Mesenchymal stem cell (in vitro differentiated cells and primary cell): ENCODE results near the gene TBK1.

Experiments used
- DNase-seq: peaks from one replicate; pipeline ENCODE4 v3.0.0-alpha.2; 2013
- H2AFZ ChIP-seq: one replicate; pipeline ENCODE4 v1.6.1; 2013; ENCODE audit warnings: low read depth, mild to moderate bottlenecking, control low read depth, inconsistent platforms, low read length, moderate library complexity
- H2AK5ac ChIP-seq: 2 replicates; pipeline ENCODE4 v1.6.1; 2013; ENCODE audit warnings: low read length, moderate library complexity, mild to moderate bottlenecking, inconsistent platforms; ENCODE audit not compliant: severe bottlenecking
- H2BK120ac ChIP-seq: one replicate; pipeline ENCODE4 v1.6.1; 2013; ENCODE audit warnings: low read depth, mild to moderate bottlenecking, inconsistent platforms, low read length, moderate library complexity
- H2BK12ac ChIP-seq, 2 experiments: one replicate each; pipeline ENCODE4 v1.6.1; 2013; ENCODE audit warnings: inconsistent platforms in 2 of 2, low read length in 2 of 2, mild to moderate bottlenecking in 2 of 2, moderate library complexity in 2 of 2, control low read depth in 1 of 2
- H2BK15ac ChIP-seq: one replicate; pipeline ENCODE4 v1.6.1; 2013; ENCODE audit warnings: mild to moderate bottlenecking, low read depth, inconsistent platforms; ENCODE audit not compliant: poor library complexity, severe bottlenecking
- H2BK5ac ChIP-seq: 2 replicates; pipeline ENCODE4 v1.6.1; 2013; ENCODE audit warnings: low read depth, mild to moderate bottlenecking, low read length, control low read depth, inconsistent platforms; ENCODE audit not compliant: poor library complexity, severe bottlenecking
- H3K14ac ChIP-seq, 2 experiments: one replicate each; pipeline ENCODE4 v1.6.1; 2013; ENCODE audit warnings: inconsistent platforms in 2 of 2, low read length in 2 of 2, control low read depth in 1 of 2, mild to moderate bottlenecking in 1 of 2, moderate library complexity in 1 of 2
- H3K18ac ChIP-seq, 2 experiments: one replicate each; pipeline ENCODE4 v1.6.1; 2013; ENCODE audit warnings: inconsistent platforms in 2 of 2, low read length in 2 of 2, control low read depth in 1 of 2, low read depth in 1 of 2, mild to moderate bottlenecking in 1 of 2
- H3K23ac ChIP-seq, 2 experiments: one replicate each; pipeline ENCODE4 v1.6.1; 2013; ENCODE audit warnings: inconsistent platforms in 2 of 2, low read length in 2 of 2, mild to moderate bottlenecking in 2 of 2, moderate library complexity in 2 of 2, control low read depth in 1 of 2
- H3K27ac ChIP-seq: 2 replicates; pipeline ENCODE4 v1.5.1; 2013; ENCODE audit warnings: mild to moderate bottlenecking, moderate library complexity, low read length, control low read depth, inconsistent platforms; ENCODE audit not compliant: poor library complexity, severe bottlenecking
- H3K27me3 ChIP-seq, 2 experiments: 2 replicates each; pipeline versions ENCODE4 v1.6.1 to v1.7.0; 2013; ENCODE audit warnings: low read length in 2 of 2, mild to moderate bottlenecking in 2 of 2, moderate library complexity in 2 of 2, control low read depth in 1 of 2, inconsistent platforms in 1 of 2; ENCODE audit not compliant: control insufficient read depth in 1 of 2, insufficient read depth in 1 of 2
- H3K36me3 ChIP-seq, 2 experiments: 2 replicates each; pipeline versions ENCODE4 v1.6.1 to v1.7.0; 2013; ENCODE audit warnings: low read length in 2 of 2, control low read depth in 1 of 2, inconsistent platforms in 1 of 2, low read depth in 1 of 2, mild to moderate bottlenecking in 1 of 2; ENCODE audit not compliant: insufficient read depth in 2 of 2, control insufficient read depth in 1 of 2
- H3K4ac ChIP-seq, 2 experiments: one replicate each; pipeline ENCODE4 v1.6.1; 2013; ENCODE audit warnings: inconsistent platforms in 2 of 2, low read length in 2 of 2, mild to moderate bottlenecking in 2 of 2, moderate library complexity in 2 of 2, control low read depth in 1 of 2, low read depth in 1 of 2
- H3K4me1 ChIP-seq: 2 replicates; pipeline ENCODE4 v1.6.1; 2013; ENCODE audit warnings: low read depth, low read length, control low read depth; ENCODE audit not compliant: control insufficient read depth, insufficient read depth
- H3K4me2 ChIP-seq: 2 replicates; pipeline ENCODE4 v1.6.1; 2013; ENCODE audit warnings: low read length, mild to moderate bottlenecking, inconsistent platforms; ENCODE audit not compliant: poor library complexity, severe bottlenecking
- H3K4me3 ChIP-seq, 2 experiments: 2 replicates each; pipeline versions ENCODE4 v1.5.1 to v1.7.0; 2013; ENCODE audit warnings: low read length in 2 of 2, mild to moderate bottlenecking in 2 of 2, control low read depth in 1 of 2, low read depth in 1 of 2; ENCODE audit not compliant: insufficient read depth in 1 of 2
- H3K79me1 ChIP-seq: replicated peaks from 2 replicates; pipeline ENCODE4 v1.6.1; 2013; ENCODE audit warnings: mild to moderate bottlenecking, control low read depth, low read length, inconsistent platforms; ENCODE audit not compliant: poor library complexity, severe bottlenecking
- H3K9ac ChIP-seq: 2 replicates; pipeline ENCODE4 v1.7.0; 2013; ENCODE audit warnings: mild to moderate bottlenecking, low read length, moderate library complexity
- H3K9me3 ChIP-seq: 2 replicates; pipeline ENCODE4 v1.7.0; 2013; ENCODE audit warnings: mild to moderate bottlenecking, low read length; ENCODE audit not compliant: control insufficient read depth
- H4K8ac ChIP-seq: one replicate; pipeline ENCODE4 v1.6.1; 2013; ENCODE audit warnings: inconsistent platforms, mild to moderate bottlenecking, low read length, moderate library complexity
- H4K91ac ChIP-seq: one replicate; pipeline ENCODE4 v1.6.1; 2013; ENCODE audit warnings: mild to moderate bottlenecking, low read length, inconsistent platforms
- WGBS: methylation state at CpG from one replicate; pipeline ENCODE4 v1.1.7; 2013; ENCODE audit warnings: mixed read lengths; 5-methylcytosine and 5-hydroxymethylcytosine counted together

Gene TBK1

GRCh38 chr12:64428956-64429355, 23.0 kb upstream of the TBK1 start:
- Histone ChIP-seq H3K36me3 (peaks cover 38 to 100% of the 10 kb centered on the region in 2 experiments), H3K27ac (no peak overlapping the region), H3K4me1 (peaks cover 3% of the 10 kb centered on the region), H2BK12ac (no peak overlapping the region), H4K8ac (no peak overlapping the region), H3K23ac (no peak overlapping the region), H3K4me3 (no peak overlapping the region), H3K14ac (no peak overlapping the region), H3K9me3 (no peaks in the 10 kb centered on the region), H3K4me2 (no peak overlapping the region), H3K9ac (no peak overlapping the region), H3K27me3 (no peaks in the 10 kb centered on the region), H3K79me1 (peaks cover 9% of the 10 kb centered on the region), H2AK5ac (no peak overlapping the region), H2BK120ac (no peak overlapping the region), H3K4ac (no peak overlapping the region), H4K91ac (no peak overlapping the region), H3K18ac (no peak overlapping the region), H2BK15ac (no peak overlapping the region), H2BK5ac (no peak overlapping the region), H2AFZ (no peak overlapping the region)
- DNase-seq: no peak
- 98% methylated on average over 3 of the region's 4 CpGs for WGBS

GRCh38 chr12:64430886-64431285, 21.0 kb upstream of the TBK1 start:
- Histone ChIP-seq H4K8ac (no peak overlapping the region), H2AK5ac (no peak overlapping the region), H2BK15ac (no peak overlapping the region), H3K14ac (no peak overlapping the region), H3K27ac (no peak overlapping the region), H3K4me1 (peaks cover 3% of the 10 kb centered on the region), H2BK5ac (no peak overlapping the region), H2BK120ac (no peak overlapping the region), H3K79me1 (peaks cover 9% of the 10 kb centered on the region), H3K4me3 (no peak overlapping the region), H2AFZ (no peak overlapping the region), H3K23ac (no peak overlapping the region), H3K36me3 (peaks cover 39 to 99% of the 10 kb centered on the region in 2 experiments), H3K9me3 (no peaks in the 10 kb centered on the region), H3K4ac (no peak overlapping the region), H3K27me3 (no peaks in the 10 kb centered on the region), H2BK12ac (no peak overlapping the region), H4K91ac (no peak overlapping the region), H3K18ac (no peak overlapping the region), H3K4me2 (no peak overlapping the region), H3K9ac (peak overlapping the region; percentile 44)
- DNase-seq: no peak
- 98% methylated on average over 2 of the region's 2 CpGs for whole genome bisulfite sequencing

DNA sequence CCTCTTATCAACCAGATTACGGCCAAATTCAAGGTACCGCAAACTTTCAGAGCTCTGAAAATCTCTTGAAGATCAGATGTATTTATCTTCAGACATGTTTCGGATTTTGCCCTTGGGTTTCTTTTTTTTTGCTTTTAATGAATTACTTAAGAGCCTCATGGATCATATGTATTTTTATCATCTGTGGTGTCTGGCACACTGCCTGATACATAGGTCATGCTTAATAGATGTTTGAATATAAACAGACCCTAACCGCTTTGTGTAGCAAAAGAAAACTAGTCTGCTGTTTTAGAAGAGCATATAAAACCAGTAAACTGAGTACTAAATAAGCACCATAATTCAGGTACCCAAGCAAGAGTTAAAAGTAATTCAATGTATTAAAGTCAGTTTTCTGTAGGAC, 20.1 kb upstream of the TBK1 start:
- H3K14ac ChIP-seq: no peak overlapping the region
- WGBS: 100% methylated on average over 3 of the region's 4 CpGs

GRCh38 chr12:64433915-64434314, 18.0 kb upstream of the TBK1 start:
- Histone ChIP-seq H2AK5ac (no peak overlapping the region), H3K23ac (no peak overlapping the region), H3K79me1 (peaks cover 8% of the 10 kb centered on the region), H4K91ac (no peak overlapping the region), H3K4me1 (peaks cover 3% of the 10 kb centered on the region), H3K4me3 (no peak overlapping the region), H3K27ac (no peak overlapping the region), H3K18ac (no peak overlapping the region), H3K14ac (no peak overlapping the region), H3K9ac (no peak overlapping the region), H2BK5ac (no peak overlapping the region), H3K9me3 (no peaks in the 10 kb centered on the region), H2BK12ac (no peak overlapping the region), H2BK15ac (no peak overlapping the region), H3K36me3 (peaks cover 36 to 99% of the 10 kb centered on the region in 2 experiments), H2BK120ac (no peak overlapping the region), H3K4me2 (no peak overlapping the region), H3K4ac (no peak overlapping the region), H3K27me3 (no peaks in the 10 kb centered on the region), H4K8ac (no peak overlapping the region), H2AFZ (no peak overlapping the region)
- DNase-seq: no peak
- 83% methylated on average over 2 of the region's 5 CpGs for WGBS

More for the DNA sequence above, 20.1 kb upstream of the TBK1 start:
- Histone ChIP-seq H3K4me2 (no peak overlapping the region), H3K27ac (no peak overlapping the region), H3K4me3 (no peak overlapping the region), H2BK15ac (no peak overlapping the region), H3K27me3 (no peaks in the 10 kb centered on the region), H2BK120ac (no peak overlapping the region), H2AFZ (no peak overlapping the region), H2BK12ac (no peak overlapping the region), H3K36me3 (peaks cover 41 to 99% of the 10 kb centered on the region in 2 experiments), H3K9me3 (no peaks in the 10 kb centered on the region), H3K18ac (no peak overlapping the region), H3K4me1 (peaks cover 3% of the 10 kb centered on the region), H2AK5ac (no peak overlapping the region), H3K9ac (no peak overlapping the region), H3K23ac (no peak overlapping the region), H2BK5ac (no peak overlapping the region), H4K8ac (no peak overlapping the region), H3K79me1 (peaks cover 10% of the 10 kb centered on the region), H4K91ac (no peak overlapping the region), H3K4ac (no peak overlapping the region)
- DNase-seq: no peak
